ENCODE results near the gene BTD.

DNA sequence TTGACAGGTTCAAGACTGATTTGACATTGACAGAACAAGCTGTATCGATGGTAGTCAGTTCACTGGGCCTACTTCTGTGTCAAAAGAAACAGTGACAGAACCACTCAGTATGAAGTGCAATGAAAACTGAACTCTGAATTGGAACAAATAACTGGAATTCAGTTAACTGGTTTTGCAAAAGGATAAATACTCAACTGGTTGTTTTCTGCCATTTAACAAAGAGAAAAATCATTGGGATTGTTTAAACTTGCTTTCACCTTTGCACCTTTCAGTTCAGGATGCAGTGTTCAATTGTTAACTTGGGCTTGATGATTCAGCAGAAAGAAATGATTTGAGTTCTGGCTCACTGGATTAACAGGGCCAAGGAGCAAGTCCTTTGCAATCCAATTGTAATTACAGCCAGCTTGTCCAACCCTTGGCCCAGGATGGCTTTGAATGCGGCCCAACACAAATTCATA lies 4.9 kb downstream of the BTD start:
- TF ChIP-seq, protein P1, sequence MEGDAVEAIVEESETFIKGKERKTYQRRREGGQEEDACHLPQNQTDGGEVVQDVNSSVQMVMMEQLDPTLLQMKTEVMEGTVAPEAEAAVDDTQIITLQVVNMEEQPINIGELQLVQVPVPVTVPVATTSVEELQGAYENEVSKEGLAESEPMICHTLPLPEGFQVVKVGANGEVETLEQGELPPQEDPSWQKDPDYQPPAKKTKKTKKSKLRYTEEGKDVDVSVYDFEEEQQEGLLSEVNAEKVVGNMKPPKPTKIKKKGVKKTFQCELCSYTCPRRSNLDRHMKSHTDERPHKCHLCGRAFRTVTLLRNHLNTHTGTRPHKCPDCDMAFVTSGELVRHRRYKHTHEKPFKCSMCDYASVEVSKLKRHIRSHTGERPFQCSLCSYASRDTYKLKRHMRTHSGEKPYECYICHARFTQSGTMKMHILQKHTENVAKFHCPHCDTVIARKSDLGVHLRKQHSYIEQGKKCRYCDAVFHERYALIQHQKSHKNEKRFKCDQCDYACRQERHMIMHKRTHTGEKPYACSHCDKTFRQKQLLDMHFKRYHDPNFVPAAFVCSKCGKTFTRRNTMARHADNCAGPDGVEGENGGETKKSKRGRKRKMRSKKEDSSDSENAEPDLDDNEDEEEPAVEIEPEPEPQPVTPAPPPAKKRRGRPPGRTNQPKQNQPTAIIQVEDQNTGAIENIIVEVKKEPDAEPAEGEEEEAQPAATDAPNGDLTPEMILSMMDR (IDR thresholded peaks at IDR 0.05; ENCODE audit: low read depth, low read length) = no peak
- TF ChIP-seq, protein P2, sequence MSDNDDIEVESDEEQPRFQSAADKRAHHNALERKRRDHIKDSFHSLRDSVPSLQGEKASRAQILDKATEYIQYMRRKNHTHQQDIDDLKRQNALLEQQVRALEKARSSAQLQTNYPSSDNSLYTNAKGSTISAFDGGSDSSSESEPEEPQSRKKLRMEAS (IDR thresholded peaks at IDR 0.05; ENCODE audit: low read depth, low read length) = no peak

All from NB4 (cell line).